Tongue (tissue), 2 donors: Measurements from ENCODE around the gene CAPZB. TPM values are rescaled to one million over a fixed set of nuclear protein-coding genes. Genes with fewer than 3 reads are reported as not detected.

Experiments used
- DNase-seq: peaks from one replicate; pipeline ENCODE4 v3.0.0-alpha.2; 2015
- total RNA-seq: library from RNA; depleted of rRNA; stranded (reverse); fragments of >200 nt; gene quantifications from one replicate; pipeline ENCODE4 v1.2.3, GENCODE V29; 2014

The CAPZB gene
- total RNA-seq, 1 donor from 2014 or later, result 140 TPM

DNA sequence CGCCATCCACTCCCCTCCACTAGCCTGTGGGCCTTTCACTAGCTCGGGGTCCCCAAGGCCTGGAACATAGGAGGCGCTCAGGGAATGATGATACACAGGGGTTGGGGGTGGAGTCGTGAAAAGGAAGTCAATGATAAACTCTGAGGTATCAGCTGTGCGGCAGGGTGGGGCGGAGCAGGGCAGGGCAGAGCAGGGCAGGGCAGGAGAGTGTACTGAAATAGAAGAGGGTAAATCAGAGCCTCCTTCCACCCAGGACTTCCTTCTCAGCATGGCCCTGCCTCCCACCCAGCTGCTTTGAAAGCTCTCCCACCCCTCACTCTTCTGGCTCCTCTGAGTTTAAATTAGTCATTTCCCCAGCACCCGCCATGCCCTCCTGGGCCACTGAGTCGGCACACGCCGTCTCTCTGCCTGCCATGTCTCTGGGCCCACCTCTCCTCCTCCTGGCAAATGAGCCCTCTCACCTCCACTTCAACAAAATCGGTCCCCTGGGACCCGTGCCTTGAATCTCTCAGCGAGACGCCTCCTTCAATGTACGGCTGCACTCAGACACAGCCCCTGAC lies 16.9 kb downstream of the CAPZB start:
- DNase-seq, result peak; percentile 43

DNA sequence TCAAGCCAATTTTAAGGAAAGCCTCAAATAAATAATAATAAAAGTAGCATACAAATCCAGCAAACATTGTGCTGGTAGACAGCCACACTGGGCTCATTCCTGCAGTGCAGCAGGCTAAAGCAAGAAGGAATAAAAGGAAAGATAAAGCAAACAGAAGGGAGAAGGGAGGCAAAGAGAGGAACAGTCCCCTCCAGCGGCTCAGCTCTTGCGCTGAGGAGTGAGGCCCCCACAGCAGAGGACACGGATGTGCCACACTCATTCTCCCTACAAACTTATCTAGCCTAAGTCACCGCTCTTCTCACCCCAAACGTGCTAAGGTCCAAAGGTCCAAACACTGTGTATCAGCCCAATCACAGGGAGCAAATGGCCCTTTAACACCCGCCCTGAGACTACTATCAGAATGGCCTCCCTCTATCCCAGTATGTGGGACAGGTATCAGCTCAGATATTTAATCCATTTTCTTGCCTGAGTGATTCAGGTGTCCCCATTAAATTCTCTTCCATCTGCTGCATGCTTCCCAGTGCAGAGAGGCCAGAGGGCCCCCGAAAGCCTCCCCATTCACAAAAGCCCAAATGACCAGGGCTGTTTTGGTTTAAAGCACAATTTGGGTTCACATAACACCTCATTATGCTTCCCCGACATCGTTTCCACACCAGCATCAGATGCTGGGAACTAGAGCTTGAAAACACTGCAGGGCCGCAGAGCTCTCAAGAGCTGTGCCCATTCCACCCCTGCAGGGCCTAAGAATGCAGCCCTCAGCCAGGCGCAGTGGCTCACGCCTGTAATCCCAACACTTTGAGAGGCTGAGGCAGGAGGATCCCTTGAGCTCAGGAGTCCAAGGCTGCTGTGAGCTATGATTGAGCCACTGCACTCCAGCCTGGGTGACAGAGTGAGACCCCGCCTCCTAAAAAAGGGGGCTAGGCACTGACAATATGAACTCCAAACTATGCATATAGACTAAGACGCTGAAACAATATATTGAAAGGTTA lies 17.8 kb downstream of the CAPZB start:
- no peak for DNase-seq

DNA sequence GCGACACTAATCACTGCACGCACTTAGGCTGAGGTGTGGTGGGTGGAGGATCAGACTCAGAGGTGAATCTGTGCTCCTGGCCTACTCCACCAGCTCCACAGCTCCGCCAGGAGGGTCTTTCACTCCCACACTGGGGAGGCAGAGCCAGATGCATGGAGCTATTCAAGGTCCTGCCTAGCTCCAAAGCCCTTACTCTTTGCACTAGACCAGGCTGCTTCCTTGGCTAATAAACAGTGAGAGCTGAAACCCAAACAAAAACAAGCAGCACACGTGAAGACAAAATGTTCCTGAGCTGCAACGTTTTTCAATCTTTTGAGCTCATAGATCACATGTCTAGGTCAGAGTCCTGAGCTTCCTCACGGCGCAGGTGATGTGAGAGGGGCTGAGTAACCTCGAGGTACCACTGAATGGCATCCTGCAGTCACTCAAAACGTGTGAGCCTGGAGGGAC lies 19.2 kb downstream of the CAPZB start:
- no peak for DNase-seq

DNA sequence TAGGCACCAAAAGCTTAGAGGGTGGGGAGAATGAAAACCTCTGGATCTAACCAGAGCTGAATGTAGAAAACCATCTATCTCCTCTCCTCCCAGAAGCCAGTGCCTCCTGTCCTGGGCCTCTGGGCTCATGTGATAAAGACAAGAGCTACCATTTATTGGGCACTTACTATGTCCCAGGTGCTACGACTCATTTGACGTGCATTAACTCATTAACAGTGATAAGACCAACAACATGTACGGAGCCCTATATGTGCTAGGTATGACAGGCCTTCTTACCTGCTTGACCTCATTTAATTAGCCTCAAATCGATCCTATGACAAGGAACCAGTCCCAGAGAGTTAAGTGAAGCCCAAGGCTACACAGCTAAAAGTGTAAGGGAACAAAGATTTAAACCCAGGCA lies 19.7 kb downstream of the CAPZB start:
- no peak for DNase-seq

DNA sequence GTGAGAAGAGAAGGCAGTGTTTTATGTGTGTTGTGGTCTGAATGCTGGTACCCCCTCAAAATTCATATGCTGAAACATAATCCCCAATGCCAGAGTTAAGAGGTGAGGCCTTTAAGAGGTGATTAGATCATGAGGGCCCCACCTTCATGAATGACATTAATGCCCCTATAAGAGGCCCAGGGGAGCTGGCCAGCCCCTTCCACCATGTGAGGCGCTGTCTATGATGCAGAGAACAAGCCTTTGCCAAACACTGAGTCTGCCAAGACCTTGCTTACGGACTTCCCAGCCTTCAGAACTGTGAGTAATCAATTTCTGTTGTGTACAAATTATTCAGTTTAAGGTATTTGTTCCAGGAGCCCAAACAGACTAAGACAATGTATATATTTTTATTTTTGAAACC lies 20.2 kb downstream of the CAPZB start:
- DNase-seq, result no peak

DNA sequence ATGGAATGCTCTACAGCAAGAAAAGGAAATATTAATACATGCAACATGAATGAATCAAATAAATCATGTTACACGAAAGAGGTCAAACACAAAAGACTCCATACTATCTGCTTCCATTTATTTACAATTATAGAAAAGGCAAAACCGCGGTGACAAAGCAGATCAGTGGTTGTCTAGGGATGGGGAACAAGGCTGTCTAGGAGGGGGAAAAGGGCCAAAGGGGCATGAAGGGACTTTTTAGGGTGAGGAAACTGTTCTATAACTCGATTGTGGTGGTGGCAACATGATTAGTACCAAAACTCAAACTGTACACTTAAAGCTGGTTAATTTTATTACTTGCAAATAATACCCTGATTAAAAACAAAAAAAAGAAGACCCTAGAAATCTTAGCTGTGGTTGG lies 20.6 kb downstream of the CAPZB start:
- no peak for DNase-seq

DNA sequence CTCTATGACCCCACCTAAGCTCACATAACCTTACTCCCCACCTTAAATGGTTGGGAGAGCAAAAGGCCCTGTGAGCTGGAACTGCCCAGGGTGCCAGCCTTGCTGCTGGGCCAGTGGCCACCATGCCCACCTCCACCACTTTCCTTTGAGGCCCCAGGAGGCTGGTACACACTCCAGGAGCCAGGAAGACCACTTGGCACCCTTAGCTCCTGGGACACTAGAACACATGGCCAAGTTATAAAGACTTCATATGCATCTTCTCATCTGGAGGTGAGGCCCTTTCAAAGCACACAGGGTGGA lies 21.9 kb downstream of the CAPZB start:
- DNase-seq, result no peak

DNA sequence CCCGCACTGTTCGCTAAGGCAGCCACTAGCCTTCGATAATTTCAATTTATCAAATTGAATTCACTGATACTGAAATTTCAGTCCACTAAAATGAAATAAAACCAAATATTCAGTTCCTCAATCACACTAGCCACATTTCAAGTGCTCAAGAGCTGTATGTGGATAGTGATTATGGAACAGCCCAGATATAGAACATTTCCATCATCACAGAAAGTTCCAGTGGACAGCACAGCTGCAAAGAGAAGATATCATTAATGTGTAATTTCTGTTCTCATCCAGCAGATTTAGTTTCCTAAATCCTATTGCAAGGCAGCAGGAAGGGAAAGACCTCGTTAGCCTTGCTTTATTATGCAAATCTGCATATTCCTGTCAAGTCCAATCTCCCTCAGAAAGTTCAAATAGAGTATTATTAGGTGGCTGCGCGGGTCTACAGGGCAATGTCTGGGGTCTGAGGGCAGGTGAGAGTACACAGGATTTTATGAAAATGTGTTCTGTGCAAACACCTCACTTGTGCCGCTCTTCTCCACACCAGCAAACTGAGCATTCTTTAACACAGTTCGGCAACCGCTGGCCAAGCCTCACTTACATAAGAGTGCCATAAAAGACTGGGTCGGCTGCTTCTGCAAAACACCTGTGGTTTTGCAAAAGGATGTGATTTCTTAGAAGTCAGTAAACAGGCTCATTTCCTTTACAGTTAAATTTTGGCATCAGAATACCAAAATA lies 22.4 kb downstream of the CAPZB start:
- no peak for DNase-seq

DNA sequence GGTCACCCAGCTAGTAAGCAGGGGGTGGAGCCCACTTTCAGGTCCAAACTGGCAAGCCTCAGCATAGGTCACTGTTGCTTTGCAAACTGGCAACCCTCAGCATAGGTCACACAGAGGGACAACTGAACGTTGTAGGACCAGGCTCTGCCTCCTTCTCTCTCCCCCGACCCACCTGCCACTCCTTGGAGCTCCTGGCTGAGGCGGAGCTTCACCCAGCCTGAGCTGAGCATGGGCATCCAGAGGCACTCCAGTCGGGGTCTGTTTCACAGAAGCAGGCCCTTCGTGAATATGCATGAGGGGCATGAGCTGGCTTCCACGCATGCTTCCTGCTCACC lies 24.2 kb downstream of the CAPZB start:
- no peak for DNase-seq

DNA sequence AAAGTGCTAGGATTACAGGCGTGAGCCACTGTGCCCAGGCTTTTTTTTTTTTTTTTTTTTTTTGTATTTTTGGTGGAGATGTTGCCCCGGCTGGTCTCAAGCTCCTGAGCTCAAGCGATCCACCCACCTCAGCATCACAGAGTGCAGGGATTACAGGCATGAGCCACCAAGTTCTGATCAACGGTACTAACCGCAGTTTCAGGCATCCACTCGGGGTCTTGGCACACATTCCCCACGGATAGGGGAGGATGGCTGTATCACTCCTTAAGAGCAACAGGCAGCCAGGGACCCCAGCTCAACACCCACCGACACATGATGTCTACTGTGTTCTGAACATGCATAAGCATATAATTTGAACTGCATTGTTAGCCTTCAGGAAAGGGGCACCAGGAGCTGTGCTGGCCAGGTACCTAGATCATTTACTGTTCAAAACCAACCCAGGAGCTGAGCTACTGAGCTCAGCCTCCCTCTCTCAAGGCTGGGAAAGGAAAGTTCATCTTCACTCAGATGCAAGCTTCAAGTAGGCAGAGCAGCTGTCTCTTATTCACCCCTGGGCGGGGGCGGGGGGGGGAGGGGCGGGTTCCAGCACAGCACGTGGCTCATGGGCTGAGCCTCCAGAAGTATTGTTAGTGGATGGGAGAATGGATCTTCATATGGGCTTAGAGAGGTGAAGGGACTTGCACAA lies 24.7 kb downstream of the CAPZB start:
- DNase-seq, result no peak

DNA sequence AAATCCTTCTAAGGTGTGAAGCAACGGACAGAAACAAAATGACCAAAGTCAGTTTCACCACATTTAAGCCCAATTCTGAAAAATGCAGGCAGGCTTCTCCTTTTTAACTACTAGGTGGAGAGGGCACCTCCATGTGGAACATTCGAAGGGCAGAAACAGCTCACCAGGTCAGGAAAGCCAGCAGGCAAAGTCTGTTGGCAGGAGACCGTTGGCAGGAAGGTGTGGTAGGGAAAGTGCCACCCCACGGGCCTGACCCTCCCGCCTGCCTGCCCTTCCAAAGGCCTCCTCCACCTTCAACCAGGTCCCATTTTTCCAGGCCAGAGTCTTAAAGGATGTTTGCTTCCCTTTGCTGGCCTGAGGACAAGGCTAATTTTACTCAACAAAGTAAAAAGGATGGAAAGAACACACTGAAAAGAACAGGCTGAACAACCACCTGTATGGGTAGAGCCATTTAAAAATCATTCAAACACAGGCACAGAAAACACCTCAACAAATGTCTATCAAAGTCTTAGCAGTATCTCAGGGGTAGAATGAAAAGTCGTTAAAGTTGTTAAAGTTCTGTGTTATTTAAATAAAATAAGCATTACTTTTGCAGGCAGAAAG lies 26.4 kb downstream of the CAPZB start:
- DNase-seq, result no peak

DNA sequence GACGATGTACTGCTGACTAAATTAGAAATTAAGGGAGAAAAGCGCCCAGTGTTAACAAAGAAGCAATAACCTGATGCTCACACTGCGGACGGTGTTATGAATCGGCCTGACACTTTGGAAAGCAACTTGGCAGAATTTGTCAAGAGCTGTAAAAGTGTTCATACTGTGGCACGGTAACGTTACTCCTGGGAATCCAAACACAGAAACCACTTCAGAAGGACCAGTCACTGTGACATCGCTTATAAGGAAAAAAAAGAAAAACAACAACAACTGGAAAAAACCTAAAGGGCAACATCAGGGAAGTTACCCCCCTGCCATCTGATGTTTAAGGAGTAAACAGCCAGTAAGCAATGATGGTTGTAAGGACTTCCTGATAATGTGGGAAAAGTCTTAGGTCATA lies 27.7 kb downstream of the CAPZB start:
- DNase-seq, result no peak

DNA sequence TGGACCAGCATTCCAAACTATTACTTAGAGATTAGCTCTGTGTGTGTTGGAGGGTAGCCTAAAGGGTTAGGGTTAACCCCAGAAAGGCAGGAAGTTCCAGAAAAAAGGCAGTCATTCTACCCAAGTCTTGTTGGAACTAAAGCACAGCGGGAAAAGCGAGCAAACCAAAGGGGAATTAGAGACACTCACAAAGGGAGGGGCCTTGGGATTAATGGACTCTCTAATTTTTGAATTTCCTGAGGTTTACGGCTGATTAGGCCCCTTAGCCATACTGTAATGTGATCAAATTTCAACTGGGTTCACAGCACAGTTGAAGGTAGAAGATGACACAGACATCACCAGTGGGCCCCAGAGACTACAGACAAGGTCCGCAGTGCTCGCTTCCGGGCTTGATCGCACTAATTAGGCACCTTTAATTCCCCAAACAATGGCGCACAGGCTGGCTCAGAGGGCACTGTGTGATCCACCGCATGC lies 28.3 kb downstream of the CAPZB start:
- no peak for DNase-seq

DNA sequence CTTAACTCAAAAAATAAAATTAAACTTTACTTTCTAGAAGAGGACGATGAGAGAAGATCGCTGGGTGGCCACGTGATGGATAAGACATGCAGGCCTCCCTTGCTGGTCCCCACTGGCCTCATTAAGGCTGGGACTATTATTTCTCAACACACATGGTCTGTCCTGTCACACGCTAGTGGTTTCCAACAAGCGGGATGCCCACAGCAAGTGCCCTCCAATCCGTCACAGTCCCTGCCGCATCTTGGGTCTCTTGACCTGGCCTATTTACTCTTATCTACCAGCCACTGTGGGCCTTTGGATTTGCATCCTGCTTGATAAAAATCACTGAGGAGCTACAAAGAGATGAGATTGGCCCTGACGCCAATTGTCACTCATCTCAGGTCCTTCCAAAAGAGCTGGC lies 30.0 kb downstream of the CAPZB start:
- no peak for DNase-seq

DNA sequence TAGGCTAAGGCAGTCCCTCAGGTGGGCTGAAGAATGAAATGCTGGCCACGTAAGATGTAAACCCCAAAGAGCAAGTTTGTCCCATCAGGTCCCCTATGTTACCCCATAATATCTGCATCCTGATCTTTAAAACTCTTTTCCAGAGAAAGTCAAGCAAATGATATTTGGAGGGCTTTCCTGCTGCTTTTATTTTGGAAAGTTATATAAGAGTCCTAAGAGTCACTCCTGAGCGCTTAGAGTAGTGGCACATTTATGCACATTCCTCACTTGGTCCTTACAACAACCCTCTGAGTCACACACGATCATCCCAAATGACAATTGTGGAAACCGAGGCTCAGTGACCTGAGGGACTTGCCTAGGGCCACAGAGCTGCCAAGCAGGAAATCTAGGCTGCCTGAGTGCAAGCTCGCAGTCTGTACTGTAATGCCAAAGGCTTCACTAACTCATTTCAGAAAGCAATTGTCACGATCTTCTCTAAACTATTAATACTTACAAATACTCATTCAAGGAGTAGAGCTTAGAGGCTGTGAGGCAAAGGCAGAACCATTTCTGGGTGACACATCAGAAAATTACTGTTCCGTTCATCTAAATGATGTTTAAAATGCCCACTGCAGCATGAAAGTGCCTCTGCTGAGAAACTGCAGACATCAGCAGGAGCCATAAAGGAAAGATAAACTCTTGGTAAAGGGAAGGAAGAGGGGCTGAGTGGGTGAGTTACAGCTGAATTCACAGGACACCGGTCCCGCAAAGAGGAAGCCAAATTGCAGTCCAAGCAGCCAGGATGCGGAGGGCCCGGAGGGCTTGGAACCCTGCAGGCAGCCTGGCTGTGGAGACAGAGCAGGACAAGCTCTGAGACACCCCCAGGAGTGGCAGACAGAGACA lies 30.8 kb downstream of the CAPZB start:
- peak; percentile 18 for DNase-seq

DNA sequence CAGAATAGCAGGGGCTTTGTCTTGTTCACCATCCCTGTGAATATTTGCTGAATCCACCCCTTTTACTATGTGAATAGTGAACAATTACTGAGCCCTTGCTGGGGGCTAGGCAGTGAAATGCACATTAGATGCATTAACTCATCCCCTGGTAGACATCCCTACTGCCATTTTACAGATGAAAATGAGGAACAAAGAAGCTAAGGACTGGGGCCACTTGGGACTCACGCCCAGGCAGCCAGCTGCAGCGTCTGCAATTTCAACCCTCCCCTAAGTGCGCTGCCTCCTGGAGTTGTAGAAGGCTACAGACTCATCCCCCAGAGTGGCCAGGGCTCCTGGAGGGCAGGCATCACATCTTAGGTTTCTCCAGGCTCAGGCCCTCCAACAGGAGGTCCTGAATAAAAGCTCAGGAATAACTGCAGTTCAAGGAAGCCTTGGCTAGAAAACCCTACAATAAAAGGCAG lies 31.6 kb downstream of the CAPZB start:
- peak; percentile 35 for DNase-seq

DNA sequence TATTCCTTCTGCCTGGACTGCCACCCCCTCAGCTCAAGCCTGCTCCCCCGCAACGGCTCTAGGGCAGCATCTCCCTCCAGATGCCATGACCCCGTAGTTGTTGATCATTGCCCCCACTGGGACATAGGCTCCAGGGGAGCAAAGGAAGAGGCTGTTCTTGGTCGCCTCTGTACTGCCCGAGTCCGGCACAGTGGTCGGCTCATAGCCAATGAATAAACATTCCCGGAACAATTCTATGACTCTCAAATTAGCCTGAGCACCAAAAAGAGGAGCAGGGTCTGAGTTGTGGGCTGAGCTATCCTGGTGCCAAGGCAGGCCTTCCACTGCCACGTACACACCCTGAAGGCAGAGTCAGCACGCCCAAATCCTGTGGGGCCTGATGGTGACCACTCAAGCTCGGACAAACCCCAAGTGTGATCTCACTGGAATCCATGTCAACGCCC lies 33.1 kb downstream of the CAPZB start:
- no peak for DNase-seq

DNA sequence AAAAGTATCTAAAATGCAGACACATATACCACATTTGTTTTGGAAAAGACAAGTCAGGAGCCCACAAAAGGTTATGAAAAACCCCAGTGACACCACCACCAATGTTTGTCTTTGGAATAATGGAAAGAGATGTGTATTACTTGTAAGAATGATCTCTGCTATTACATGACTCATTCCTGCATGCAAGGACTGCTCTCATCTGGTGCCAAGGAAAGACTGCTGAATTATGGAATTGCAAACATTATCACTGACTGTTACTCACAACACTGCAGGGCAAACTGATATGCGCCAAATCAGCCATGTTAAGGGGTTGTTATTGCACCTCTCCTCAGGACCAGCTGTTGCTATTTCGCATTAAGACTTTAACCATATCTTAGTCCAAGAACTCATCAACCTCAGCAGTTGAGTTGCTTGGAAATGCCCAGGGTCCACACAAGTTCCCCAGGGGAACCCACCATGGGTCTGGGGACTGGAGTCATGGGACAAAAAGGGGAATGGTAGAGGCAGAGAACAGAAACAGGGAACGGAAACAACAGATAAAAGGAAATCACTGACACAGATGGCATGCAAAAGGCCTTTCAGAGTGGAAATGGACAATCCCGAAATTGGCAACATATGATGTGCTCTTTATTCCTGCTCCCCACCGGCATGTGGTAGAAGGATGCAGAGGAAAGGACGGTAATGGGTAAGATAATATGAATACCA lies 34.4 kb downstream of the CAPZB start:
- peak; percentile 72 for DNase-seq

DNA sequence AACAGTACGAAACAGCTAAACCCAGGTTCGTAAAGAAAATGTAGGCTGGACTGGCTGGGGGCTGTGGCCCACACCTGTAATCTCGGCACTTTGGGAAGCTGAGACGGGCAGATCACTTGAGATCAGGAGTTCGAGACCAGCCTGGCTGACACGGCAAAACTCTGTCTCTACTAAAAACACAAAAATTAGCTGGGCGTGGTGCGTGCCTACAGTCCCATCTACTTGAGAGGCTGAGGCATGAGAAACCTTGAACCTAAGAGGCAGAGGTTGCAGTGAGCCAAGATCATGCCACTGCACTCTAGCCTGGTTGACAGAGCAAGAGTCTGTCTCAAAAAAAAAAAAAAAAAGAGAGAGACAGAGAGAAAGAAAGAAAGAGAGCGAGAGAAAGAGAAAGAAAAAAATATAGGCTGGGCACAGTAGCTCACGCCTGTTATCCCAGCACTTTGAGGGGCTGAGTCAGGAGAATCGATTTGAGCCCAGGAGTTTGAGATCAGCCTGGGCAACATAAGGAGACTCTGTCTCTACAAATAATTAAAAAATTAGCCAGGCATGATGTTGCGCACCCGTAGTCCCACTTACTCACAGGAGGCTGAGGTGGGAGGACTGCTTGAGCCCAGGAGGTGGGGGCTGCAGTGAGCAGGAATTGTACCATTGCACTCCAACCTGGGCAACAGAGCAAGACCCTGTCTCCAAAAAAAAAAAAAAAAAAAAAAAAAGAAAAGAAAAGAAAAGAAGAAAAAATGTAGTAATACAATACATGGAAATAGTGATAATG lies 35.7 kb downstream of the CAPZB start:
- DNase-seq, result no peak
